GM19099 (cell line): ENCODE measurements around the gene IL15.

Source experiments
- POLR2A ChIP-seq: IDR thresholded peaks from 3 replicates; pipeline ENCODE4 v1.6.1; 2011; ENCODE audit warnings: low read depth; ENCODE audit not compliant: insufficient read length; ENCODE audit errors: extremely low read depth

IL15 gene

GRCh38 chr4:141721174-141721573 is 84.8 kb downstream of the IL15 start:
- no peak for TF ChIP-seq POLR2A

GRCh38 chr4:141724646-141725045 is 88.3 kb downstream of the IL15 start:
- TF ChIP-seq POLR2A, result no peak

DNA sequence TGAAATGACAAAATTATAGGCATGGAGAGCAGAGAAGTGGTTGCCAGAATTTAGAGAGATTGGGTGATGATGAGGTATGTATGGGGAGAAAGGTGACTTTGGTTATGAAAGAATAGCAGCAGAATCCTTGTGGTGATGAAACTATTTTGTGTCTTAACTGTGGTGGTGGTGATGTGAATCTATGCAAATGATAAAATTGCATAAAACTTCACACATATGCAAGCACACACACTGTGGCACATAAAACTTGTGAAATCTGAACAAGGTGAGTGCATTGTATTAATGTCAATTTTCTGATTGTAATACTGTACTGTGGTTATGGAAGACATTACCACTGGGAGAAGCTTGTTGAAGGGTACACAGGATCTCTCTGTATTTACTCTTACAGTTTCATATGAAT is 91.0 kb downstream of the IL15 start:
- no peak for TF ChIP-seq POLR2A

- TF ChIP-seq POLR2A, result no peak
These were observed 94.4 kb downstream of the IL15 start for GRCh38 chr4:141730805-141731204.

DNA sequence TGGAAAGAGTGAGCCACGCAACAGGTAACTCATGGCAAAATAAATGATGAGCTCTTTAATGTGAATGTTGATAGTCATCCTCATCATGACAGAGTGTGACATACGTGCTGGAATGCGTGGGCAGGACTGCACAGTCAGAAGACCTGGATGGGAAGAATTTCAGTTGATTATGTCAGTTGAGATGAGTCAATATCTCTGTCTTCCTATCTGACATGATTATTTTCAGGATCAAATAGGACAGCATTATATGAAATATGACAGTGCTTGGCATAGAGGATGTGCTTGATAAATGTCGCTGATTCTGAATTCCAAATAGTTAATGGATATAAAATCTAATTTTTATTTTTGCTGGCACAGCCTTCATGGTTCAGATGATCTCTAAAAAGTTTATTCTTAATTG is 95.1 kb downstream of the IL15 start:
- TF ChIP-seq POLR2A, result no peak

- no peak for TF ChIP-seq POLR2A
These were observed 103.3 kb downstream of the IL15 start for GRCh38 chr4:141739636-141740035.

DNA sequence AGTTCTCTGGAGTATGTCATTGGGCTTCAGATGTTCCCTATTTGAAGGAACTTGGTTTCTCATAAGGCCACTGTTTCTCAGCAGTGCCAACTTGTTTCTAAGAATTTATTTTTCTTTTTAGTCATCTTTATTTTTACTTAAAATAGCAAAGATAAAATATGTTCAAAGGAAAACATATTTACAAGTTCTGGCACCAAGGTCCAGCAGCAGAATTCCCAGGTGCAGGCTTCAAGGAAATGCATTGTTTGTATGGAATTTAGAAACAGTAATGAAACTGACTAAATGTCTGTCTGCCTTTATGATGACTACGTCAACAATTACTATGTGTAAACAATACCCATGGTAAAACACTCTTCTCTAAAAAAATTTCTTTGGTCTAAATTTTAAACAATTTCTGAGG is 109.6 kb downstream of the IL15 start:
- TF ChIP-seq POLR2A, result no peak

GRCh38 chr4:141757287-141757686 is 120.9 kb downstream of the IL15 start:
- TF ChIP-seq POLR2A, result no peak

DNA sequence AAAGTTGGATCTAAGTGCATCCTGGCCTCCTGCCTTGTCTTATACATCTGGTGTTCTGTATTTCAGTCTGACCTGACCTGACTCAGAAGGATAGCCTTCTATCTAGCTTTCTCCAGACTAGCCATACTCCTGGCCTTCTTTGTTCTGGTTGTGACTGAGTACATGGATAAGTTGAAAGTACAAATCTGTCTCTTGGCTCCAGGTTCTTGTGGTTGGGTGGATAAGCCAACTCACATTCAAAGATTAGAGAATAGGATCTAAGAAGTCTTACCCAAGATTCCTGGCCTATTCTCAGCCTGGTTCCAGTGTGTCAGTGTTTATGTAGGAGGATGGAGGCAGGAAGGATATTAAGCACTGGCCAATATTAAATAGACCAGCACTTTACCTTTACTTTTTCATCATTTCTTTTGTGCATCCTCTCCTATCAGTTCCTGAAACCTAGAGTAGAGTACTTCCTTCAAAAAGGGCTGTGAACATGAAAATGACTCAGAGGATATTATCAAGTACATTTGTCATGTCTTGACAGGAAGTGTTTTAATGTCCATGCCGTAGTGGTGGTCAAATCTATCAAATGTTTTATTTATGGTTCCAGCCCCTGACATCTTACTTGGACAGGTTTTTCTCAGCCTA is 123.5 kb downstream of the IL15 start:
- TF ChIP-seq POLR2A, result no peak

DNA sequence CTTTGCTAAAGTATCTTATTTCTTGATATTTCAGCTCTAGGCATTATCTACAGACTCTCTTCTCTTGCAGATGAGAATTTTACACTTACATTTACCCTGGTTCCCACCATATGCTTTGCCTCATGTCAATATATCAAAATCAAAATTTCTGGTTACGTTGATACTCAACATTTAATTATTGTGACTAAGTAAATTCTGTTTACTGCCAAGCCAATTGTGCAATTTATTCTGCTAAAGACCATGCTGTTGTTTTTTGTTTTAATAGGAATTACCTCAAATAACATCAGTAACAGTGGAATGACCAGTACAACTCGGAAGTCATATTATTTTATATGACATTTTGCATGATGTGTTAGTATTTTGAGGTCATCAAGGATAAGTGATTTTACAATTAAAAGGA is 125.5 kb downstream of the IL15 start:
- no peak for TF ChIP-seq POLR2A

GRCh38 chr4:141763374-141763773 is 127.0 kb downstream of the IL15 start:
- no peak for TF ChIP-seq POLR2A

- no peak for TF ChIP-seq POLR2A
These were observed 132.6 kb downstream of the IL15 start for GRCh38 chr4:141768954-141769353.

GRCh38 chr4:141771889-141772830 is 135.8 kb downstream of the IL15 start:
- no peak for TF ChIP-seq POLR2A

DNA sequence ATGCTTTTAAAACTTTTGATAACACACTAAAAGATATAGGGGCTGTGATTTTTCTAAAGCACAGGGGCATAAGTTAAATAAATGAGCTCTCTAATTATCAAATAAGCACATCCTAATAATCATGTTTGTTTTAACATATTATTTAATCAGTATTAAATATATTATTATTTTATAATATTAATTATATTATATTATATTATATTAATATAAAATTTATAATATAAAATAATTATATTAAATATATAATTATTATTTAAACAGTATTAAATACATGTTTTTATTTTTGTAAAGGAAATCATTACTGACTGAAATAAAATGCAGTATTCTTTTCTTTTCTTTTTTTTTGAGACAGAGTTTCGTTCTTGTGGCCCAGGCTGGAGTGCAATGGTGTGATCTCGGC is 136.5 kb downstream of the IL15 start:
- no peak for TF ChIP-seq POLR2A

- no peak for TF ChIP-seq POLR2A
These were observed 145.8 kb downstream of the IL15 start for GRCh38 chr4:141782205-141782604.
